GM12878 (cell line): ENCODE results near the gene ATXN1L. TPM values are rescaled to one million over a fixed set of nuclear protein-coding genes. Genes with fewer than 3 reads are reported as not detected.

ENCODE experiments used
- ATAC-seq: fragments of 200-7000 bp; cut with Tn5 transposase; 3 replicates; pipeline ENCODE4 v1.9.1; 2020; ENCODE audit warnings: mild to moderate bottlenecking, moderate library complexity
- BruUV-seq: library from RNA; stranded (reverse); fragments of 400-500 nt; replicated peaks from 2 replicates; lab custom pipeline; 2021; lab: Mats Ljungman, UMichigan
- CTCF ChIA-PET: fragments of 300-600 bp; sonication (Branson Sonifier 250); formaldehyde crosslinking; extraction: SDS; loops from one replicate; lab custom pipeline; 2021; ENCODE audit warnings: inconsistent platforms; lab: Yijun Ruan, JAX
- POLR2A ChIA-PET: fragments of 350-600 bp; formaldehyde crosslinking; extraction: SDS; loops from one replicate; lab custom pipeline; 2021; ENCODE audit warnings: inconsistent platforms; lab: Charles Lee
- RAD21 ChIA-PET: fragments of 300-600 bp; sonication (Branson Sonifier 250); formaldehyde crosslinking; loops from one replicate; lab custom pipeline; 2023; ENCODE audit warnings: antibody characterized with exemption; ENCODE audit not compliant: unreplicated experiment; lab: Charles Lee
- SMC1A ChIA-PET: fragments of 300-600 bp; sonication (Branson Sonifier 250); formaldehyde crosslinking; loops from one replicate; lab custom pipeline; 2023; ENCODE audit not compliant: unreplicated experiment, uncharacterized antibody; lab: Charles Lee
- DNase-seq: peaks from one replicate; pipeline ENCODE4 v3.0.0-alpha.2; 2011; ENCODE audit warnings: low read depth, low spot score
- FAIRE-seq: peaks from 3 replicates; lab custom pipeline; 2011; peaks lifted over from hg19 to GRCh38; lab: Jason Lieb, UNC
- H2AFZ ChIP-seq: 2 replicates; pipeline ENCODE4 v1.6.0; 2011; ENCODE audit warnings: low read depth, low read length, control low read depth; ENCODE audit not compliant: control insufficient read depth
- H3K27ac ChIP-seq: 2 replicates; pipeline ENCODE4 v1.5.1; 2011; ENCODE audit warnings: control low read depth; ENCODE audit not compliant: control insufficient read depth, insufficient read depth
- H3K27me3 ChIP-seq, 2 experiments: replicated peaks in 1 of 2; 2 replicates each; pipeline versions ENCODE4 v1.6.0 to v1.6.1; 2011; ENCODE audit warnings: low read length in 1 of 2; ENCODE audit not compliant: control insufficient read depth in 2 of 2, insufficient read depth in 2 of 2
- H3K36me3 ChIP-seq, 2 experiments: 2 replicates each; pipeline ENCODE4 v1.5.1; 2011; ENCODE audit warnings: low read length in 1 of 2; ENCODE audit not compliant: control insufficient read depth in 2 of 2, insufficient read depth in 2 of 2
- H3K4me1 ChIP-seq: 2 replicates; pipeline ENCODE4 v1.6.1; 2011; ENCODE audit warnings: mild to moderate bottlenecking, low read length, moderate library complexity, mixed read lengths; ENCODE audit not compliant: control insufficient read depth, insufficient read depth
- H3K4me2 ChIP-seq: 2 replicates; pipeline ENCODE4 v1.6.0; 2011; ENCODE audit warnings: control low read depth; ENCODE audit not compliant: control insufficient read depth, insufficient read depth
- H3K4me3 ChIP-seq: fragments of 200-600 bp; sonication (generic); 2 replicates; pipeline ENCODE4 v1.5.1; 2016
- H3K79me2 ChIP-seq: 2 replicates; pipeline ENCODE4 v1.6.0; 2011; ENCODE audit warnings: low read length; ENCODE audit not compliant: control insufficient read depth, insufficient read depth
- H3K9ac ChIP-seq: 2 replicates; pipeline ENCODE4 v1.8.0; 2011; ENCODE audit warnings: low read length, control low read depth, mixed read lengths; ENCODE audit not compliant: control insufficient read depth, insufficient read depth
- H3K9me3 ChIP-seq: replicated peaks from 3 replicates; pipeline ENCODE4 v1.5.1; 2011; ENCODE audit warnings: mild to moderate bottlenecking, low read length; ENCODE audit not compliant: control insufficient read depth, insufficient read depth
- H4K20me1 ChIP-seq: 2 replicates; pipeline ENCODE4 v1.6.0; 2011; ENCODE audit not compliant: control insufficient read depth, insufficient read depth
- ZNF592 ChIP-seq: fragments of 450-650 bp; IDR thresholded peaks from 2 replicates; pipeline ENCODE4 v1.6.1; 2017; ENCODE audit warnings: mild to moderate bottlenecking, moderate library complexity
- ZZZ3 ChIP-seq: IDR thresholded peaks from 2 replicates; pipeline ENCODE4 v1.6.1; 2011; ENCODE audit warnings: low read depth; ENCODE audit not compliant: control insufficient read depth, insufficient read length
- WGBS: methylation state at CpG from one replicate; pipeline ENCODE4 v1.1.6; 2016; ENCODE audit warnings: low lambda C conversion rate; ENCODE audit not compliant: insufficient replicate concordance, insufficient coverage; ENCODE audit errors: missing lambda C conversion rate; 5-methylcytosine and 5-hydroxymethylcytosine counted together
- in situ Hi-C: fragments of 300-500 bp; cut with MboI; formaldehyde crosslinking; loops from 9 replicates; pipeline ENCODE4 v1.14.3; 2018; ENCODE audit warnings: mixed read lengths
- intact Hi-C: fragments of 100-400 bp; cut with micrococcal nuclease; formaldehyde crosslinking; loops from one replicate; pipeline ENCODE4 v1.14.2; 2022; ENCODE audit not compliant: unreplicated experiment
- polyA plus RNA-seq, 11 experiments: library from polyadenylated mRNA; depleted of rRNA in 4 of 11; unstranded in 6 of 11; stranded (reverse) in 5 of 11; fragments of >200 nt; fragmentation: Nextera tagmentation in 4 of 11; fragmentation: Illumina TruSeq in 1 of 11; extraction: Ambion mirVana in 4 of 11; extraction: Trizol in 1 of 11; gene quantifications; 1 replicate in 1 of 11; 2 replicates in 10 of 11; pipeline versions ENCODE4 v1.2.1 to v1.2.3, GENCODE V29; 2011 to 2016; ENCODE audit warnings: inconsistent platforms in 2 of 11, missing spikeins in 2 of 11, low read depth in 1 of 11
- total RNA-seq, 4 experiments: library from RNA; depleted of rRNA in 3 of 4; stranded (reverse); fragments of >200 nt in 3 of 4; fragmentation: Illumina TruSeq in 1 of 4; extraction: Trizol in 1 of 4; gene quantifications; 2 replicates each; pipeline versions ENCODE4 v1.2.1 to v1.2.3, GENCODE V29; 2013 to 2021

ATXN1L gene
- total and polyA plus RNA-seq, 10 of the 15 experiments (the other 5 are each of a cell fraction or from before 2014, with no cell fraction given), result 1.8 to 14.6 (median 9.2) TPM

GRCh38 chr16:71845639-71846430 is at the start of gene ATXN1L (continued):
- 0 out of 2 replicates have a peak, but pooled peaks have one; percentile 49 for TF ChIP-seq ZNF592

DNA sequence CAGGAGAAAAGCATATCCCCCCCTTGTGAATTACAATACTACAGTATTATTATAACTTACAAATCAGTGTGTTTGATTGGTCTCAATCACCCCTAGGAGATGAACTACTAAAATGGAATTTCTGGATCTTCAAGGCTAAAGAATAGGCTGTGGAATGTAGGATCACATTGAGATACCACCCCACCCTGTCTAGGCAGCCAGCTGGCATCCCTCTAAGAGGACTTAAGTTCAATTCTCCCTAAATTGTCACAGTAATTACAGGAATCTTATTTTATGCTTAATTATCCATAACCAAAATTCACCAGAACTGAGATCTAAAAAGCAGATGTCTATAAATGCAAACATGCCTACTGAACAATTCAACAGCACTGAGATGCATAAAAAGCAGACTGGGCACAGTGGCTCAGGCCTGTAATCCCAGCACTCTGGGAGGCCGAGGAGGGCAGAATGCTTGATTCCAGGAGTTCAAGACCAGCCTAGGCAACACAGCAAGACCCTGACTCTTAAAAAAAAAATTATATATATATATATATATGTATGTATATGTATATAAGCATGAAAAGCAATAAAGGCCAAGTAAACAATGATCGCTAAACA is 49.2 kb upstream of the ATXN1L start:
- H3K79me2 ChIP-seq, result peaks cover 53% of the 10 kb centered on the region
- no peak overlapping the region for H3K27ac ChIP-seq
- peaks cover 0 to 16% of the 10 kb centered on the region in 2 experiments; a peak in 2 of 4 replicates for H3K36me3 ChIP-seq
- ChIA-PET SMC1A (interaction anchor here (2.0 kb wide), 1 partner anchor 12 kb away, joined by 9 read pairs; no protein-coding TSS in a partner anchor), CTCF (no interaction called here), RAD21 (no interaction called here), POLR2A (no interaction called here)
- BruUV-seq, result no TSS peak
- H3K4me1 ChIP-seq, result no peaks in the 10 kb centered on the region
- no peak overlapping the region for H3K4me3 ChIP-seq
- H4K20me1 ChIP-seq, result no peaks in the 10 kb centered on the region
- no peaks in the 10 kb centered on the region for H3K27me3 ChIP-seq
- H3K4me2 ChIP-seq, result no peak overlapping the region
- WGBS, result 96% methylated on average over 2 of the region's 2 CpGs
- ATAC-seq (no peak), DNase-seq (no peak), FAIRE-seq (no peak)
- intact Hi-C loops (no loop called here), in situ Hi-C loops (no loop called here)
- no peak overlapping the region for H2AFZ ChIP-seq
- TF ChIP-seq ZZZ3, result no peak
- H3K9ac ChIP-seq, result no peak overlapping the region
- no peaks in the 10 kb centered on the region for H3K9me3 ChIP-seq
